ENCODE measurements around the gene SDR42E1. TPM values are rescaled to one million over a fixed set of nuclear protein-coding genes. Genes with fewer than 3 reads are reported as not detected.

Gene SDR42E1
- total and polyA plus RNA-seq, 4 experiments from 2014 or later: 2.3 to 9.8 (median 6.6) TPM

DNA sequence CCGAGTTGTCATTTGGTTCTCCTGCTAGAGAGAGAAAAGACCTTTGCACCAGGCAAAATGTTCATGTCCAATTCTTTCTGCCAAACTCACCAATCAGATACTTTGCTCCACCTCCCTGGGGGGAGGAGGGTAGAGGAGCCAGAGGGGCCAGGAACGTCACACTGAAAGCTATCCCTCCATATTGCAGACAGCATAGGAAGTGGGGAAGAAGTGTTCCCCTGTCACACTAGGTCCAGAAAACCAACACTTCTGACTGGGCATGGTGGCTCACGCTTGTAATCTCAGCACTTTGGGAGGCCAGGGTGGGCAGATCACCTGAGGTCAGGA, 33.3 kb upstream of the SDR42E1 start:
- POLR2A ChIA-PET (ENCODE audit: partially characterized antibody): no interaction called here
- CTCF ChIA-PET (ENCODE audit: partially characterized antibody): no interaction called here
- H3K9me3 ChIP-seq (ENCODE audit: control insufficient read depth in 1 of 2, low read length in 2 of 2): no peaks in the 10 kb centered on the region

DNA sequence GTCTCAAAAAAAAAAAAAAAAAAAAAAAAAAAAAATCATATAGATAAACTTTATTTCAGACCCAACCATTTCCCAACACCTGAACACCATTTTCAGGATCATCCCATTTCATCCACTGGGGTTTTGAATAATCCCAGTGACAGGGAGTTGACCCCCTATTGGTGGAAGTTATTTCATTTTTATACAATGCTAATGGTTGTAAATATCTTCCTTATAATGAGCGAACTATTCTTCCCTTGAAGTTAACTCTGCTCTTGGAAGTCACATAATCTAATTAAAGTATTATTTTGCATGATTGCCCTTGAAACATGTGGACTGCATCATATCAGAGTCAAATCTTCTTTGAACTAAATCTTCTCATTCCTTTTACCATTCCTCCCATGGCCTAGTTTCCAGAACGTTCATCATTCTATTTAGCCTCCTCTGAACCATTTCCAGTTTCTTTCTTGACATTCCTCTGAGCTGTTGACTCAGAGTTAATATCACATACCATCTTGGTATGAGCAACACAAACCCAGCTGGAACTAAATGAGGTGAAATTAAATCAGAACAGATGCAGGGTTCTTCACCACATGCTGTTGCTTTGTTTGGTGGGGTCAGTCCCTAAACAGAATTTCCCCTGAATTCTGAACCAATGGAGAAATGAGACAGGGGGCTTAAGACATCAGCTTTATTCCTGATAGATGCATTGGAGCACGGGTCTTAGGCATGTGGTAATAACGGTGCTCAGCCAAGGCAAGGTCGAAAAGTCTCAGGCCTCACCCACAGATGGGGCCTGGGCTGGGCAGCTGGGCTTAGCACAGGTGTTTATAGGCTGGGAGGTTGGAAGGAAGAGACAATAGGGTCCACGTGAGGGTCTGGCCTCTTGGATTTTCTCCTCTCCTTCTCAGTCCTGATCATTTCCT, 32.7 kb upstream of the SDR42E1 start:
- H3K4me1 ChIP-seq (ENCODE audit: insufficient read depth, low read length): no peaks in the 10 kb centered on the region
- intact Hi-C loops (cut with micrococcal nuclease): no loop called here

More for the DNA sequence above, 33.3 kb upstream of the SDR42E1 start:
- Histone ChIP-seq H3K27ac (ENCODE audit: low read depth, low read length) (no peak overlapping the region), H3K4me3 (ENCODE audit: low read length in 2 of 2) (no peak overlapping the region), H3K27me3 (ENCODE audit: insufficient read depth, low read length) (no peaks in the 10 kb centered on the region), H3K36me3 (ENCODE audit: insufficient read depth, low read length) (no peaks in the 10 kb centered on the region), H3K4me1 (ENCODE audit: insufficient read depth, low read length) (no peaks in the 10 kb centered on the region)
- H3K27me3 Mint-ChIP-seq: peaks cover 4 to 12% of the 10 kb centered on the region in 2 donors
- H3K4me3 Mint-ChIP-seq: no peak overlapping the region
- intact Hi-C loops (cut with micrococcal nuclease): no loop called here
- H3K9me3 Mint-ChIP-seq: no peaks in the 10 kb centered on the region
- no peaks in the 10 kb centered on the region for H3K4me1 Mint-ChIP-seq
- H3K27ac Mint-ChIP-seq: no peak overlapping the region
- DNase-seq: no peak
- no peaks in the 10 kb centered on the region for H3K36me3 Mint-ChIP-seq

DNA sequence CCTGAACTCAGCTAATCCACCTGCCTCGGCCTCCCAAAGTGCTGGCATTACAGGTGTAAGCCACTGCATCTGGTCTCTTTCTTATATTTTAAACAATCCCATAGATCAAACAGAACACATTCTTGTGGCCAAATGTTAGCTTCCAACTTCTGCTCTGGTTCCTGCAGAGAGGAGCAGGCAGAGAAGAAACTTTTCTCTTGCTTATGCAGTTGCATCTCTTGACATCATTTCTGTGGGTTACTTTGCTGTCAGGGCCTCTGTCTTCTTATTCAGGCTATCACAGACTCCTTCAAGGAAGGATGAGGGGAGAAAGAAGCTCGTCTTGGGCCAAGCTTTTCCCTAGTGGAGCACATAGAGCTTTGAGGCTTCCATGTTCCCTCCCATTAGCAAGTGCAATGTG, 31.6 kb upstream of the SDR42E1 start:
- H3K9me3 ChIP-seq (ENCODE audit: control insufficient read depth in 1 of 2, low read length in 2 of 2): no peaks in the 10 kb centered on the region
- no peaks in the 10 kb centered on the region for H3K4me1 ChIP-seq (ENCODE audit: insufficient read depth, low read length)
- H3K36me3 Mint-ChIP-seq: no peaks in the 10 kb centered on the region
- H3K36me3 ChIP-seq (ENCODE audit: insufficient read depth, low read length): no peaks in the 10 kb centered on the region
- no peak for DNase-seq
- no peaks in the 10 kb centered on the region for H3K27me3 ChIP-seq (ENCODE audit: insufficient read depth, low read length)
- intact Hi-C loops (cut with micrococcal nuclease): no loop called here
- H3K27me3 Mint-ChIP-seq: peaks cover 11 to 16% of the 10 kb centered on the region in 2 donors
- H3K4me1 Mint-ChIP-seq: no peaks in the 10 kb centered on the region
- ChIA-PET CTCF (ENCODE audit: partially characterized antibody) (interaction anchor here (0.7 kb wide), 1 partner anchor 109 kb away, joined by 4 read pairs; no protein-coding TSS in a partner anchor), POLR2A (ENCODE audit: partially characterized antibody) (no interaction called here)
- H3K27ac ChIP-seq (ENCODE audit: low read depth, low read length): no peak overlapping the region
- no peaks in the 10 kb centered on the region for H3K9me3 Mint-ChIP-seq
- H3K4me3 ChIP-seq (ENCODE audit: low read length in 2 of 2): no peak overlapping the region
- H3K27ac Mint-ChIP-seq: no peak overlapping the region
- no peak overlapping the region for H3K4me3 Mint-ChIP-seq

More for the DNA sequence above, 32.7 kb upstream of the SDR42E1 start:
- no peaks in the 10 kb centered on the region for H3K36me3 ChIP-seq (ENCODE audit: insufficient read depth, low read length)
- DNase-seq: no peak
- ChIA-PET CTCF (ENCODE audit: partially characterized antibody) (interaction anchor here (0.7 kb wide), 1 partner anchor 110 kb away, joined by 4 read pairs; no protein-coding TSS in a partner anchor), POLR2A (ENCODE audit: partially characterized antibody) (no interaction called here)
- peaks cover 5 to 14% of the 10 kb centered on the region in 2 donors for H3K27me3 Mint-ChIP-seq
- H3K9me3 ChIP-seq (ENCODE audit: control insufficient read depth in 1 of 2, low read length in 2 of 2): no peaks in the 10 kb centered on the region
- no peak overlapping the region for H3K27ac Mint-ChIP-seq
- H3K27ac ChIP-seq (ENCODE audit: low read depth, low read length): no peak overlapping the region
- H3K4me3 ChIP-seq (ENCODE audit: low read length in 2 of 2): no peak overlapping the region
- no peaks in the 10 kb centered on the region for H3K4me1 Mint-ChIP-seq
- no peaks in the 10 kb centered on the region for H3K27me3 ChIP-seq (ENCODE audit: insufficient read depth, low read length)
- H3K36me3 Mint-ChIP-seq: no peaks in the 10 kb centered on the region
- H3K9me3 Mint-ChIP-seq: no peaks in the 10 kb centered on the region
- no peak overlapping the region for H3K4me3 Mint-ChIP-seq

DNA sequence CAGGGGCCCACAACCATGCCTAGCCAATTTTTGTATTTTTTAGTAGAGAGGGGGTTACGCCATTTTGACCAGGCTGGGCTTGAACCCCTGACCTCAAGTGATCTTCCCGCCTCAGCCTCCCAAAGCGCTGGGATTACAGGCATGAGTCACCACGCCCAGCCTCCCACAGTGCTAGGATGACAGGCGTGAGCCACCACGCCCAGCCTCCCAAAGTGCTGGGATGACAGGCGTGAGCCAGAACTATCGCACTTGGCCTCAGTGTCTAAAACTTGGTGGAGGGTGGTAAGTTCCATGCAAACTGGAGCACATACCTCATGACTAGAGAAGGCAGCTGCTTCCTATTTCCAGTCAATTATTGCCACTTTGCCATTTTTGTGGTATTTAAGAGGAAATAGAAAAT, 30.9 kb upstream of the SDR42E1 start:
- no peak for DNase-seq
- Mint-ChIP-seq H3K9me3 (no peaks in the 10 kb centered on the region), H3K4me1 (no peaks in the 10 kb centered on the region), H3K27ac (no peak overlapping the region), H3K36me3 (no peaks in the 10 kb centered on the region), H3K4me3 (no peak overlapping the region), H3K27me3 (peaks cover 11 to 14% of the 10 kb centered on the region in 2 donors)
- Histone ChIP-seq H3K4me3 (ENCODE audit: low read length in 2 of 2) (no peak overlapping the region), H3K27ac (ENCODE audit: low read depth, low read length) (no peak overlapping the region), H3K4me1 (ENCODE audit: insufficient read depth, low read length) (no peaks in the 10 kb centered on the region), H3K27me3 (ENCODE audit: insufficient read depth, low read length) (no peaks in the 10 kb centered on the region), H3K9me3 (ENCODE audit: control insufficient read depth in 1 of 2, low read length in 2 of 2) (no peaks in the 10 kb centered on the region), H3K36me3 (ENCODE audit: insufficient read depth, low read length) (no peaks in the 10 kb centered on the region)
- CTCF ChIA-PET (ENCODE audit: partially characterized antibody): no interaction called here
- intact Hi-C loops (cut with micrococcal nuclease): no loop called here
- POLR2A ChIA-PET (ENCODE audit: partially characterized antibody): no interaction called here

DNA sequence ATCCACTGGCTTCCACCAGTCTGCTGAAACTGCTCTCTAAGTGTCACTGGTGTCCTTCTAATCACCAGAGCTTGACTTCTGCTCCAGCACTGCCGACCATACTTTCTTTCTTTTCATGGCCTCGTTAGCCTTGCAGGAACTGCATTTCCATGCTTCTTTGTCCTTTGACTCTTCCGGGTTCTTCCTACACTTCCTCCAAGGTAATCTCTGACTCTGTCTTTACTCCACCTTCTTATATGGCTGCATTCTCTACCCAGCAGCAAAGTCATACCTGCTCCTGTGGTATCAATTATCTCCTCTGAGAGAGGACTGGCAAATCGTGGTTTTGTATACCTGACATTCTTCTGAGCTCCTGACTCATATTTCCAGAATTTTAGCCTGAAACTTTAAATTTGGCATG, 30.3 kb upstream of the SDR42E1 start:
- no peak overlapping the region for H3K4me3 ChIP-seq (ENCODE audit: low read length in 2 of 2)
- no peaks in the 10 kb centered on the region for H3K9me3 Mint-ChIP-seq
- intact Hi-C loops (cut with micrococcal nuclease): no loop called here
- no peaks in the 10 kb centered on the region for H3K36me3 ChIP-seq (ENCODE audit: insufficient read depth, low read length)
- H3K27ac ChIP-seq (ENCODE audit: low read depth, low read length): no peak overlapping the region
- H3K36me3 Mint-ChIP-seq: no peaks in the 10 kb centered on the region
- H3K4me1 Mint-ChIP-seq: no peaks in the 10 kb centered on the region
- peaks cover 11 to 14% of the 10 kb centered on the region in 2 donors for H3K27me3 Mint-ChIP-seq
- H3K9me3 ChIP-seq (ENCODE audit: control insufficient read depth in 1 of 2, low read length in 2 of 2): no peaks in the 10 kb centered on the region
- H3K4me3 Mint-ChIP-seq: no peak overlapping the region
- H3K4me1 ChIP-seq (ENCODE audit: insufficient read depth, low read length): no peaks in the 10 kb centered on the region
- H3K27me3 ChIP-seq (ENCODE audit: insufficient read depth, low read length): no peaks in the 10 kb centered on the region
- CTCF ChIA-PET (ENCODE audit: partially characterized antibody): no interaction called here
- POLR2A ChIA-PET (ENCODE audit: partially characterized antibody): no interaction called here
- DNase-seq: no peak
- no peak overlapping the region for H3K27ac Mint-ChIP-seq

DNA sequence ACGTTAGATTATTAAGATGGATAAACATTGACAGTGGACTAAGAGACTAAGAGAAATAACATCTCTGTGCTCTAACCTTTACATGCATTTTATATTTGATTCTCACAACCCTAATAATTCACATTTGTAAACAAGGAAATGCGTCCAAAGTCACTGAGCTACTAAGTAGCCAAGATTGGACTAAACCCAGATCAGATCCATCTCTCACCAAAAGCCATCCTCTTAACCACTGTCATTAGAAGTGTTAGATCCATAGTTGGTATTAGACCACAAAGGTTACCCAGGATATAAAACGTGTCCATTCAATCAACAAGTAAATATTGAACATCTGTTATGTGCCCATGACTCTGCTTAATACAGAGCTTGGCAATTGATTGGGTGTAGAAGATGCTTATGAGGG, 29.0 kb upstream of the SDR42E1 start:
- Histone ChIP-seq H3K27me3 (ENCODE audit: insufficient read depth, low read length) (no peaks in the 10 kb centered on the region), H3K9me3 (ENCODE audit: control insufficient read depth in 1 of 2, low read length in 2 of 2) (no peaks in the 10 kb centered on the region), H3K4me1 (ENCODE audit: insufficient read depth, low read length) (no peaks in the 10 kb centered on the region), H3K27ac (ENCODE audit: low read depth, low read length) (no peak overlapping the region), H3K36me3 (ENCODE audit: insufficient read depth, low read length) (no peaks in the 10 kb centered on the region), H3K4me3 (ENCODE audit: low read length in 2 of 2) (no peak overlapping the region)
- Mint-ChIP-seq H3K4me3 (no peak overlapping the region), H3K27ac (no peak overlapping the region), H3K9me3 (no peaks in the 10 kb centered on the region), H3K4me1 (peaks cover 0 to 1% (median 0%) of the 10 kb centered on the region in 4 donors), H3K36me3 (no peaks in the 10 kb centered on the region), H3K27me3 (peaks cover 11 to 16% of the 10 kb centered on the region in 2 donors)
- CTCF ChIA-PET (ENCODE audit: partially characterized antibody): no interaction called here
- no peak for DNase-seq
- intact Hi-C loops (cut with micrococcal nuclease): no loop called here
- POLR2A ChIA-PET (ENCODE audit: partially characterized antibody): no interaction called here

DNA sequence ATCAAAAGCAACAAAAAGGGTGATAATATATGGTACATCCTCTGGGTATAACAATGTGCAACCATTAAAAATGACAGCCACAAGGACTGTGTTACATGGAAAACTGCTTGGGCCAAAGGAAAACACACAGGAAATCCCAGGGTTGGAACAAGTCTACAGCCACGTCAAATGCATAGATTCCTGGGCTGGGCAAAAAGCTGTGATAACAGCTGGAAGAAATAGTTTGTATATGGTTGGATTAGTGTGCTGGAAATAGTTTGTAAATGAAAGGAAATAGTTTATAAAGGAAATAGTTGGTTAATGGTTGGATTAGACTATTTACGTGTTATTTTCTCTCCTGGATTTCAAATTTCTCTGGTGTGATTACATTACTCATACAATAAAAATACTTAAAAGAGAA, 26.4 kb upstream of the SDR42E1 start:
- Histone ChIP-seq H3K27me3 (ENCODE audit: insufficient read depth, low read length) (no peaks in the 10 kb centered on the region), H3K9me3 (ENCODE audit: control insufficient read depth in 1 of 2, low read length in 2 of 2) (no peaks in the 10 kb centered on the region), H3K4me1 (ENCODE audit: insufficient read depth, low read length) (no peaks in the 10 kb centered on the region), H3K4me3 (ENCODE audit: low read length in 2 of 2) (no peak overlapping the region), H3K36me3 (ENCODE audit: insufficient read depth, low read length) (no peaks in the 10 kb centered on the region), H3K27ac (ENCODE audit: low read depth, low read length) (no peak overlapping the region)
- Mint-ChIP-seq H3K27ac (no peak overlapping the region), H3K36me3 (no peaks in the 10 kb centered on the region), H3K9me3 (no peaks in the 10 kb centered on the region), H3K27me3 (peaks cover 12 to 16% of the 10 kb centered on the region in 2 donors), H3K4me1 (peaks cover 0 to 1% (median 0%) of the 10 kb centered on the region in 4 donors), H3K4me3 (no peak overlapping the region)
- DNase-seq: no peak
- ChIA-PET CTCF (ENCODE audit: partially characterized antibody) (no interaction called here), POLR2A (ENCODE audit: partially characterized antibody) (no interaction called here)
- intact Hi-C loops (cut with micrococcal nuclease): no loop called here
